Fibroblast of pulmonary artery (primary cell): ENCODE data around the gene FRMD1.
A peak's percentile ranks its signal among the peaks of the same experiment; 100 is the strongest.
"Not testable (repeated sequence)": the region's sequence is repeated elsewhere in the genome, so short reads cannot be mapped to it uniquely, and the experiment has no call there.

ENCODE experiments used
- DNase-seq: peaks from one replicate; pipeline ENCODE4 v3.0.0-alpha.2; 2010; ENCODE audit warnings: low read depth
- H3K4me3 ChIP-seq: replicated peaks from 2 replicates; pipeline ENCODE4 v1.5.1; 2011; ENCODE audit warnings: low read depth, mild to moderate bottlenecking, control low read depth, low read length, moderate library complexity
- CTCF ChIP-seq: IDR thresholded peaks from 2 replicates; pipeline ENCODE4 v1.5.1; 2011; ENCODE audit warnings: mild to moderate bottlenecking, control low read depth, low read length, inconsistent platforms; ENCODE audit errors: missing control alignments

FRMD1 gene

GRCh38 chr6:168084465-168085160 is 5.6 kb upstream of the FRMD1 start:
- no peak for DNase-seq
- no peak overlapping the region for H3K4me3 ChIP-seq
- no peak for TF ChIP-seq CTCF

GRCh38 chr6:168083514-168083885 is 4.5 kb upstream of the FRMD1 start:
- DNase-seq = no peak
- no peak overlapping the region for H3K4me3 ChIP-seq
- no peak for TF ChIP-seq CTCF

GRCh38 chr6:168082860-168083513 is 4.0 kb upstream of the FRMD1 start:
- no peak for DNase-seq
- H3K4me3 ChIP-seq = no peak overlapping the region
- TF ChIP-seq CTCF = no peak

GRCh38 chr6:168081858-168082546 is 3.0 kb upstream of the FRMD1 start:
- TF ChIP-seq CTCF = no peak
- H3K4me3 ChIP-seq = no peak overlapping the region
- no peak for DNase-seq

GRCh38 chr6:168080393-168081077 is 1.5 kb upstream of the FRMD1 start:
- no peak overlapping the region for H3K4me3 ChIP-seq
- DNase-seq = no peak
- TF ChIP-seq CTCF = no peak

- peak; percentile 5 for DNase-seq
- no peak for TF ChIP-seq CTCF
- no peak overlapping the region for H3K4me3 ChIP-seq
Measured at GRCh38 chr6:168078175-168078942, 653 bp downstream of the FRMD1 start.

- H3K4me3 ChIP-seq, DNase-seq: not testable (repeated sequence)
Measured at GRCh38 chr6:168077401-168077800, 1.6 kb downstream of the FRMD1 start.
